Right renal pelvis (tissue), 4 donors: Measurements from ENCODE around the gene MACROD2. TPM values are rescaled to one million over a fixed set of nuclear protein-coding genes. Genes with fewer than 3 reads are reported as not detected.

ENCODE experiments used
- DNase-seq, 4 donors: peaks; one replicate each; pipeline ENCODE4 v3.0.0-alpha.2; 2013; ENCODE audit warnings: low read depth in 4 of 4, low spot score in 3 of 4, missing footprints in 1 of 4
- polyA plus RNA-seq, 4 donors: library from polyadenylated mRNA; unstranded; fragments of 120-200 nt; gene quantifications; one replicate each; pipeline ENCODE4 v1.2.1, GENCODE V29; 2013; ENCODE audit not compliant: insufficient read length in 4 of 4

Gene MACROD2
- polyA plus RNA-seq, 4 donors, result 12.4 to 14.4 (median 13.6) TPM

DNA sequence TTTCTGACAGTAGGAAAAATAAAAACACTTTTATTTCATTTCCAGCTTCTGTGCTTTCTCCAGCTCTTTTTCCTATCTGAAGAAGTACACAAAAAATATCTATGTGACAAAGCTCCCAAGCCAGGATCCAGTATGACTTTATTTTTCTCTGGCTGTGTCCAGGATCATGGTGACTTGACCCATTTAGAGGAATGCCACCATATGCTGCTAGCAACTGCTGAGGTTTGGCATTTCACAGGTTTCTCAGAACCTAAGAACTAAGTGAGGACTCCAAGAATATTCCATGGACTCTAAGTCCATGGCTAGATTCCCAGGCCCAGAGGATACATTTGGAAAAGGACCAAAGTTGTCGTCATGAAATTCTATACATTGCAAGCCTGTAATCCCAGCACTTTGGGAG is 1218.7 kb downstream of the MACROD2 start:
- no peak for DNase-seq

DNA sequence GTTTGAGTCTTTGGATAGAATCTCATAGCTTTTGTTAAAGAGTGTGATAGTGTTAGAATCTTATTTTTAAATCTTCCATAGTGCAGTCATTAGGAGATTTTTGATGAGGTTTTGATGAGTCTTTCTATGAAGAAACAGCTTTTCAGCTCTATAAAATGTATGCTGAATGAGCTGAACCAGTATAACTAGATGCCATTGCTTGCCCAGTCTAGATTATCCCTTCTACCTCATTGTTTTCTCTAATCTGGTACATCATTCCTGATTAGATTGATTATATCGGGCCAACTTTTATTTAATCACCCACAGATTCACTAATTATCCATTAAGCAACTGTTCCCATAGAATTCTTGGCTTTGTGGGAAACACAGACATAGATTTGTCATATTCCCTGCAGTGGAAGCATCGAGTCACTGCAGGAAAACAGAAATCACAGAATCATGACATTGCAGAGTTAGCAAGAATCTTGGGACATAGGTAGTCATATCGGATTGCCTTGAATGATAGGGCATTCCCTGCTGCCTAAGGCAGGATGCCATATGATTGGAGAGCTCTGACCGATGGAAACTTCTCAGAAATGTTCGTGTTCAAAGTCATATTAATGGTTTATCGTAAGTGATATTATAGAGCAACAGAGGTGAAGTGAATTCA is 1224.8 kb downstream of the MACROD2 start:
- DNase-seq, result no peak

DNA sequence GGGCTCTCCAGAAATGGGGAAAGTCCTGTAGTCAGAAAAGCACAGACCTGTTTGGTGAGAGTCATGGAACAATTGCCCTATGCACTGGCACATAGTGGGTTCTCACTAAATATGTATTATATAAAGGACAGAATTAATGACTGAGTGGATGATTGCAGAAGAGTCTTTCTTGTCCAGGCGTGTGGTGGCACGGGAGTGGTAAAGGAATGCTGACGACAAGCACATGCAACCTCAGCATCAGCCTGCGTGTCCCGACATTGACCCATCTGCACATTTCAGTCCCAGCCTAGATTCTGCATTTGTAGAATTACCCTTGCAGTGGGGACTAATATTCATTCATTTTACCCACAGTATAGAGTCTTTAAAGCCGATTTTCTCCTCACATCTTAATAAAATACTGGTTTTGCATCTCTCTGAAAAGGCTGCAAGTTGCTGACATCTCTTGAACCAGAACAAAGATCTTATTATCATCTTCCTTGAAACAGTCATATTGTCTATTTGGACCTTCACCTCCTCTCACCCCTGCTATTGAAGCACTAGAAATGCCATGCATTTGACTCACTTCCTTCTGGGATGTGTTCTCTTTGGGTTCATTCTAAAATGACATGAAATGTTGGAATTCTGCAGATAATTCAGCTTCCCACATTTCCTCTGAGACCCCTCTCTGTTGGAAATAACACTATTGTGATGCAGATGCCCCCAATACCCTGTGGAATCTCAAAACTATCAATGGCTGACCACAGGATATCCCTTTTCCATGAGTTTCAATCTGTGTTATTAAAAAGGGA is 1225.7 kb downstream of the MACROD2 start:
- DNase-seq, result no peak

- no peak for DNase-seq
Observed at GRCh38 chr20:15222502-15223330, 1227.4 kb downstream of the MACROD2 start.

DNA sequence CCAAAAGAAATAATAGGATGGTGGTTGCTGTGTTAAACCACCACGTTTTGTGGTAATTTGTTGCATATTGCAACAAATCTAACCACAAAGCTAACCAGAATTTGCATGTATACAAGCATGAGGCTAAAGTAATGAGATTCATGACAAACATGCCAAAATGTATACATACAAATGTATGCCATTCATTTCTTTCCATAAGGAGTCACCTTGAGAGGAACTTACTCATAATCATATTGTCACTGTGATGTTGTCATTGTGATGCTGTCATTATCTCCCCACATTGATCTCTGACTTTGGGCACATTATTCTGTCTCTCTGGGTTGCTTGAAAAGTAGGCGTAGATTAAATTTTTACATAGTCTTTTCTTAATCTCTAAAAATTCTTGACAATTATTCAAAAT is 1228.9 kb downstream of the MACROD2 start:
- DNase-seq, result no peak

DNA sequence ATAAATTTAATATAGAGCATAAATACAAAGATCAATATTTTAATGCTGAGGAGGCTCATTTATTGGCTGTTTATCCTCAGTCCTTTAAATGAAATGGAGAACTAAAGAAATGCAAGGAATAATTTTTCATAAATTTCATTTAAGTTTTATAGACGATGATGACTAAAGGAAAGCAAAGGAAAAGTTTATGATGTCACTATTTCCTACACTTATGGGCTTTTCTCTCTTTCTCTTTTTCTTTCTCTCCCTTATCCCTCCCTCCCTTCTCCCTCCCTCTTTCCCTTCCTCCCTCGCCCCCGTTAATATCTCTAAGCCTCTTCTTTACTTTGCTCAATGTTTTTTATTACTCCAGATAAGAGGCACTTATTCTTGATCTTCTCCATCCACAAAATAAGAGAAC is 1231.8 kb downstream of the MACROD2 start:
- DNase-seq, result no peak

GRCh38 chr20:15232243-15232642 is 1236.9 kb downstream of the MACROD2 start:
- no peak for DNase-seq

GRCh38 chr20:15235471-15236198 is 1240.3 kb downstream of the MACROD2 start:
- no peak for DNase-seq

- peak in 1 of 4 donors; percentile 5 for DNase-seq
Observed at GRCh38 chr20:15236812-15237211, 1241.5 kb downstream of the MACROD2 start.

DNA sequence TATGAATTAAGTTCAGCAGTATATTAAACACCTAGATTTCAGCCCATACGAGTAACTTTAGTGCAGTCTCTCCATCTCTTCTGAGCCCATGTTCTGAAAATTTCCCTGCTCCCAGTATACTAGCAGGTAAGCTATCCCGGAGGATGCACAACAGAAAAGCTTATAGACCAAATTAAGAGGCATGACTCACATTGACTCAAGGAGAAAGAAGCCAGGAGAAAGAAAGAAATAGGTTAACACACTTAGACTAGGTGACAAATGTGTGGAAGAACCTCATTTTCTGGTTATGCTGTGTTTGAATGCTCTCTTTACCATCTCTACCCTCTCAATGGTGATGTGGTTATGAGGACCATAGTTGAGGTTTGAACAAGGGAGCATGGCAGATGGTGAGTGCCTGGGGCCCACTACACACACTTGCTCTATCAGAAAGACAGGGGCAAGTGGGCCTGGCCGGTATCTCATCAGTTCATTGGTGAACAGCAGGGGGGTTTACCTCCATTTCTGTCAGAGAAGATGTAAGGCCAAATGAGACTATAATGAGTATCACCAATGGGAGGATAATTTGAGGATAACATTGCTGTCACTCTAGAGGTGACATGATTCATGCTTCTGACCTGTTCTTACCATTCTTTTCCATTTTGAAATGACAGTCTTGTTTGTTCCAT is 1244.4 kb downstream of the MACROD2 start:
- DNase-seq, result no peak

GRCh38 chr20:15240801-15241200 is 1245.5 kb downstream of the MACROD2 start:
- no peak for DNase-seq

GRCh38 chr20:15241681-15242080 is 1246.4 kb downstream of the MACROD2 start:
- DNase-seq, result no peak

- DNase-seq, result no peak
Observed at GRCh38 chr20:15242773-15243172, 1247.5 kb downstream of the MACROD2 start.

DNA sequence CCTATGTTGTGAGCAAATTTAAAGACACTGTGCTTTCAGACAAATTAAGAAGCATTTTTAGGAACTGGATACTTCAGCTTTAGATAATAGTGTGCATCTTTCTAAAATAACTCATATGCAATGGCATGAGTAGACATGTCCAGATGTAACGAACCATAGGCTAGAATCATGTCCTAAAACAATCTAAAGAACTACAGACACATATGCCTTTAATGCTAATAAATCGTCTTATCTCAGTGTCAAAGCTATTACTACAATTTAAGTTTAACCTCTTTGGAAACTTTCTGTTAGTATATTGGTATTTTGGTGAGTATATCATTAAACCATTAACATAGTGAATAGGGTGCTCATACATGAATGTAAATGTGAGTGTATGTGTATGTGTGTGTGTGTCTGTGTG is 1250.6 kb downstream of the MACROD2 start:
- no peak for DNase-seq

GRCh38 chr20:15248618-15249395 is 1253.5 kb downstream of the MACROD2 start:
- DNase-seq, result no peak

- DNase-seq, result no peak
Observed at GRCh38 chr20:15251171-15251570, 1255.9 kb downstream of the MACROD2 start.

GRCh38 chr20:15252304-15252703 is 1257.0 kb downstream of the MACROD2 start:
- DNase-seq, result no peak

DNA sequence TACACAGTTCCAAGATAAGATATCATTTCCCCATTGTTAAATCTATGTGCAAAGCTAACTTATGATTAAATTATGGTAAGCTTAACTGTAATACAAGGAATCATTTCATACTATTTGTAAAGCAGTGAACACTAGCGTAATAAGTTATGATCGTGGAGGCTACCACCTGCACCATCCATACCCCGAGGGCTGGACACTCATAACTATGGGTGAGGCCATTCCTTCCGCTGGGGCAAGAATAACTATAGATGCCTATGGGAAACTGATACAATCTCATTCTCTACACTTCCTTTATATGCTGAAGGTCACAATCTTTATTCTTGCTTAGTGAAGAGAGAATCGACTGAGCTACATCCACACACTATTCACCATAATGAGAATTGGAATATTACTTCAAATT is 1258.1 kb downstream of the MACROD2 start:
- no peak for DNase-seq
